DND-41 (cell line): ENCODE data around the gene WNT3A.

Source experiments
- EZH2 ChIP-seq: IDR thresholded peaks from 3 replicates; pipeline ENCODE4 v1.6.1; 2012; ENCODE audit warnings: borderline replicate concordance, low read depth, mild to moderate bottlenecking, moderate library complexity, low read length, inconsistent platforms; ENCODE audit not compliant: severe bottlenecking
- TF ChIP-seq, protein P1 (sequence below): IDR thresholded peaks from 2 replicates; pipeline ENCODE4 v1.5.1; 2012; ENCODE audit warnings: borderline replicate concordance, low read length, moderate library complexity, mild to moderate bottlenecking; ENCODE audit not compliant: poor library complexity, severe bottlenecking; ENCODE audit errors: extremely low read depth

DNA sequence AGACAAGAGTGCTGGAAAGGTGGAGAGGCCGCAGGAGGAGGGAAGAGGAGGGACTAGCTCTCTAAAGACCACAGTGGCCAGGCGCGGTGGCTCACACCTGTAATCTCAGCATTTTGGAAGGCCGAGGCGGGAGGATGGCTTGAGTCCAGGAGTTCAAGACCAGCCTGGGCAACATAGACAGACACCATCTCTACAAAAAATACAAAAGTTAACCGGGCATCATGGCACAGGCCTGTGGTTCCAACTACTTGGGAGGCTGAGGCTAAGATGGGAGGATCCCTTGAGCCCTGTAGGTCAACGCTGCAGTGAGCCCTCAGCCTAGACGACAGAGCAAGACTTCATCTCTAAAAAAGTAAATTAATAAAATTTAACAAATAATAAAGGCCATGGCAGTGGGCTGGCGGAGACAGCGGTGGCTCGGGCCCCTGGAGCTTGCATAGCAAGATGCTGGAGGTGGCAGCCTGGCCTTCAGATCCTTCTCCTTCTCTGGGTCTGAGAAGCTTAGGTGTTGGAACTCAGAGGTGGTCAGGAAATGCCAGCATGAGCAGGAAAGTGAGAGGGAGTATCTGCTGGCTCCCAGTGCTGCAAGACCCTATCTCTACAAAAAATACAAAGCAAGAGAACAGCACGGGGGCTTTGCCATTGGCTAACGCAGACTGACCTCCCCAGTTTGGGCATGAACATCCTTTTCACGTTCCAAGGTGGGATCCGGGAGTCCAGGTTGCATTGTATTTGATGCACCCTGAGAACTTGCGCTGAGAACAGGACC, 10.7 kb downstream of the WNT3A start:
- TF ChIP-seq, protein P1, sequence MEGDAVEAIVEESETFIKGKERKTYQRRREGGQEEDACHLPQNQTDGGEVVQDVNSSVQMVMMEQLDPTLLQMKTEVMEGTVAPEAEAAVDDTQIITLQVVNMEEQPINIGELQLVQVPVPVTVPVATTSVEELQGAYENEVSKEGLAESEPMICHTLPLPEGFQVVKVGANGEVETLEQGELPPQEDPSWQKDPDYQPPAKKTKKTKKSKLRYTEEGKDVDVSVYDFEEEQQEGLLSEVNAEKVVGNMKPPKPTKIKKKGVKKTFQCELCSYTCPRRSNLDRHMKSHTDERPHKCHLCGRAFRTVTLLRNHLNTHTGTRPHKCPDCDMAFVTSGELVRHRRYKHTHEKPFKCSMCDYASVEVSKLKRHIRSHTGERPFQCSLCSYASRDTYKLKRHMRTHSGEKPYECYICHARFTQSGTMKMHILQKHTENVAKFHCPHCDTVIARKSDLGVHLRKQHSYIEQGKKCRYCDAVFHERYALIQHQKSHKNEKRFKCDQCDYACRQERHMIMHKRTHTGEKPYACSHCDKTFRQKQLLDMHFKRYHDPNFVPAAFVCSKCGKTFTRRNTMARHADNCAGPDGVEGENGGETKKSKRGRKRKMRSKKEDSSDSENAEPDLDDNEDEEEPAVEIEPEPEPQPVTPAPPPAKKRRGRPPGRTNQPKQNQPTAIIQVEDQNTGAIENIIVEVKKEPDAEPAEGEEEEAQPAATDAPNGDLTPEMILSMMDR: no peak
- TF ChIP-seq EZH2: no peak
